ENCODE results near the gene BST1.

Gene BST1

GRCh38 chr4:15781427-15782095, 78.7 kb downstream of the BST1 start:
- no CpG with 5 or more reads among the region's 6 CpGs for WGBS (ENCODE audit: extremely low coverage, insufficient coverage, insufficient read length)
- no peaks in the 10 kb centered on the region for H3K79me2 ChIP-seq (ENCODE audit: control insufficient read depth, insufficient read depth, low read length, poor library complexity)
- H3K79me1 ChIP-seq (ENCODE audit: low read length) = no peaks in the 10 kb centered on the region
- no peak overlapping the region for H3K14ac ChIP-seq (ENCODE audit: low read length)
- no peak overlapping the region for H3K4me3 ChIP-seq (ENCODE audit: low read depth, low read length)
- no peak overlapping the region for H2BK5ac ChIP-seq (ENCODE audit: low read depth, low read length, poor library complexity)
- no peak overlapping the region for H2AFZ ChIP-seq (ENCODE audit: insufficient read depth, low read length, poor library complexity)
- no peak overlapping the region for H2AK5ac ChIP-seq (ENCODE audit: low read length)
- no peak overlapping the region for H3K4me2 ChIP-seq (ENCODE audit: low read length)
- peaks cover 1% of the 10 kb centered on the region for H3K9me3 ChIP-seq (ENCODE audit: insufficient read depth, low read depth, low read length)
- no peak overlapping the region for H3K27ac ChIP-seq (ENCODE audit: low read depth, low read length)
- H2BK12ac ChIP-seq (ENCODE audit: low read length) = no peak overlapping the region
- H3K4ac ChIP-seq (ENCODE audit: low read depth, low read length) = no peak overlapping the region
- no peak overlapping the region for H4K8ac ChIP-seq (ENCODE audit: low read depth, low read length)
- no peak overlapping the region for H3K23ac ChIP-seq (ENCODE audit: low read length)
- peaks cover 5 to 9% of the 10 kb centered on the region in 2 experiments for H3K4me1 ChIP-seq (ENCODE audit: control insufficient read depth in 1 of 2, insufficient read depth in 2 of 2, low read length in 2 of 2)
- H2BK120ac ChIP-seq (ENCODE audit: insufficient read depth, low read length, poor library complexity) = no peak overlapping the region
- peaks cover 20% of the 10 kb centered on the region for H3K27me3 ChIP-seq (ENCODE audit: insufficient read depth, low read length)
- no peak overlapping the region for H4K12ac ChIP-seq (ENCODE audit: low read depth, low read length)
- H3K18ac ChIP-seq (ENCODE audit: low read length) = no peak overlapping the region
- peak in 1 of 2 donors; percentile 8 for DNase-seq
- H3K36me3 ChIP-seq (ENCODE audit: control insufficient read depth in 1 of 2, insufficient read depth in 2 of 2, low read length in 2 of 2) = no peaks in the 10 kb centered on the region
- H3K9ac ChIP-seq (ENCODE audit: low read length) = no peak overlapping the region
- H4K91ac ChIP-seq (ENCODE audit: low read depth, low read length) = no peak overlapping the region

Data from trophoblast cell (in vitro differentiated cells and primary cell).